Endodermal cell (in vitro differentiated cells): ENCODE measurements around the gene SLC25A21. TPM values are rescaled to one million over a fixed set of nuclear protein-coding genes. Genes with fewer than 3 reads are reported as not detected.

Experiments used
- DNase-seq: peaks from one replicate; pipeline ENCODE4 v3.0.0-alpha.2; 2017
- H3K27ac ChIP-seq: 2 replicates; pipeline ENCODE4 v1.5.1; 2013; ENCODE audit warnings: mild to moderate bottlenecking, low read depth, low read length, moderate library complexity
- H3K27me3 ChIP-seq: 2 replicates; pipeline ENCODE4 v1.6.1; 2013; ENCODE audit warnings: mild to moderate bottlenecking, low read length, moderate library complexity; ENCODE audit not compliant: insufficient read depth, control insufficient read depth, poor library complexity, severe bottlenecking
- H3K36me3 ChIP-seq: 2 replicates; pipeline ENCODE4 v1.7.0; 2013; ENCODE audit warnings: mild to moderate bottlenecking, low read length, moderate library complexity; ENCODE audit not compliant: control insufficient read depth, insufficient read depth
- H3K4me1 ChIP-seq: one replicate; pipeline ENCODE4 v1.7.0; 2013; ENCODE audit warnings: low read length; ENCODE audit not compliant: control insufficient read depth, insufficient read depth
- H3K4me3 ChIP-seq: 2 replicates; pipeline ENCODE4 v1.5.1; 2013; ENCODE audit warnings: mild to moderate bottlenecking, low read length, moderate library complexity
- H3K9ac ChIP-seq: 2 replicates; pipeline ENCODE4 v1.6.1; 2013; ENCODE audit warnings: mild to moderate bottlenecking, low read length, moderate library complexity; ENCODE audit not compliant: poor library complexity, severe bottlenecking; ENCODE audit errors: extremely low read depth
- H3K9me3 ChIP-seq: 2 replicates; pipeline ENCODE4 v1.6.1; 2013; ENCODE audit warnings: mild to moderate bottlenecking, low read length, moderate library complexity; ENCODE audit not compliant: control insufficient read depth
- H3K27ac Mint-ChIP-seq: 2 replicates; pipeline ENCODE4 v1.8.0; 2020; ENCODE audit warnings: mixed read lengths
- H3K27me3 Mint-ChIP-seq: 2 replicates; pipeline ENCODE4 v1.8.0; 2021; ENCODE audit warnings: mild to moderate bottlenecking, mixed read lengths; ENCODE audit not compliant: insufficient read depth
- H3K36me3 Mint-ChIP-seq: 2 replicates; pipeline ENCODE4 v1.8.0; 2020; ENCODE audit warnings: low read depth, mixed read lengths
- H3K4me1 Mint-ChIP-seq: 2 replicates; pipeline ENCODE4 v1.8.0; 2020; ENCODE audit warnings: mixed read lengths
- H3K4me3 Mint-ChIP-seq: 2 replicates; pipeline ENCODE4 v1.8.0; 2020; ENCODE audit warnings: mild to moderate bottlenecking, moderate library complexity, mixed read lengths
- H3K9me3 Mint-ChIP-seq: 2 replicates; pipeline ENCODE4 v1.8.0; 2020; ENCODE audit warnings: mild to moderate bottlenecking, mixed read lengths
- WGBS, 2 experiments: methylation state at CpG; one replicate each; pipeline versions ENCODE4 v1.1.5 to v1.1.7; 2013; ENCODE audit warnings: missing lambda C conversion rate in 2 of 2, mixed read lengths in 1 of 2; ENCODE audit not compliant: insufficient coverage in 1 of 2, insufficient read length in 1 of 2; 5-methylcytosine and 5-hydroxymethylcytosine counted together
- total RNA-seq, 2 donors: library from RNA; stranded (reverse); fragmentation: NEBNext Ultra II Directional in 1 of 2; extraction: Animal tissue kit (Norgen Biotek cat#: 25700) in 1 of 2; gene quantifications; 2 replicates in 1 of 2; 3 replicates in 1 of 2; pipeline ENCODE4 v1.2.1, GENCODE V29; 2021
- TF ChIP-seq, protein P1 (sequence below): fragments of 200-600 bp; sonication (generic); conservative IDR thresholded peaks from 2 replicates; pipeline ENCODE4 v1.5.0; 2021; ENCODE audit warnings: antibody characterized with exemption, mild to moderate bottlenecking

SLC25A21 gene
- total RNA-seq, 2 donors from 2014 or later = 1.9 TPM

DNA sequence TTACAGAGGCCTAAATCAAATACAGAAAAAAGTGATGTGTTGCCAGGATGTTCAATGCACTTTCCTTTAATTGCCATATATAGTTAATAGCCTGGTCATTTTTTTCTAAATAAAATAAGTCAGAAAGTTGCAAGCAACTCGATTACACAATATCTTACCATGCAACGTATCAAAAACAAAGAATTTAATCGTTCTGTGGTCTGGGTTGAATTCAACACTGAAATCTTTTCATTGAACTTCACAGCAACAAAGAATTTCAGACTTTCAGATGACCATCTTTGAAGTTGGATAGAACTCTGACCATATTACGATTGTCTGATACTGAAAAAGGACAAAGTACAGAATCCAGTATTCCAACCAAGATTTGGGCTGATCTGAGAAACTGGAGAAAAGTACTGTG lies 231.9 kb downstream of the SLC25A21 start:
- Mint-ChIP-seq H3K4me1 (peaks cover 29% of the 10 kb centered on the region), H3K9me3 (no peaks in the 10 kb centered on the region), H3K27me3 (peaks cover 8% of the 10 kb centered on the region), H3K4me3 (no peak overlapping the region), H3K27ac (no peak overlapping the region), H3K36me3 (no peaks in the 10 kb centered on the region)
- no peaks in the 10 kb centered on the region for H3K27me3 ChIP-seq
- TF ChIP-seq, protein P1, sequence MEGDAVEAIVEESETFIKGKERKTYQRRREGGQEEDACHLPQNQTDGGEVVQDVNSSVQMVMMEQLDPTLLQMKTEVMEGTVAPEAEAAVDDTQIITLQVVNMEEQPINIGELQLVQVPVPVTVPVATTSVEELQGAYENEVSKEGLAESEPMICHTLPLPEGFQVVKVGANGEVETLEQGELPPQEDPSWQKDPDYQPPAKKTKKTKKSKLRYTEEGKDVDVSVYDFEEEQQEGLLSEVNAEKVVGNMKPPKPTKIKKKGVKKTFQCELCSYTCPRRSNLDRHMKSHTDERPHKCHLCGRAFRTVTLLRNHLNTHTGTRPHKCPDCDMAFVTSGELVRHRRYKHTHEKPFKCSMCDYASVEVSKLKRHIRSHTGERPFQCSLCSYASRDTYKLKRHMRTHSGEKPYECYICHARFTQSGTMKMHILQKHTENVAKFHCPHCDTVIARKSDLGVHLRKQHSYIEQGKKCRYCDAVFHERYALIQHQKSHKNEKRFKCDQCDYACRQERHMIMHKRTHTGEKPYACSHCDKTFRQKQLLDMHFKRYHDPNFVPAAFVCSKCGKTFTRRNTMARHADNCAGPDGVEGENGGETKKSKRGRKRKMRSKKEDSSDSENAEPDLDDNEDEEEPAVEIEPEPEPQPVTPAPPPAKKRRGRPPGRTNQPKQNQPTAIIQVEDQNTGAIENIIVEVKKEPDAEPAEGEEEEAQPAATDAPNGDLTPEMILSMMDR = no peak
- H3K4me1 ChIP-seq = peaks cover 14% of the 10 kb centered on the region
- H3K27ac ChIP-seq = no peak overlapping the region
- WGBS, 2 experiments = 92 to 96% methylated on average over 3 to 4 of the region's 4 CpGs
- no peak overlapping the region for H3K9ac ChIP-seq
- no peak overlapping the region for H3K4me3 ChIP-seq
- no peaks in the 10 kb centered on the region for H3K36me3 ChIP-seq
- no peak for DNase-seq
- no peaks in the 10 kb centered on the region for H3K9me3 ChIP-seq

DNA sequence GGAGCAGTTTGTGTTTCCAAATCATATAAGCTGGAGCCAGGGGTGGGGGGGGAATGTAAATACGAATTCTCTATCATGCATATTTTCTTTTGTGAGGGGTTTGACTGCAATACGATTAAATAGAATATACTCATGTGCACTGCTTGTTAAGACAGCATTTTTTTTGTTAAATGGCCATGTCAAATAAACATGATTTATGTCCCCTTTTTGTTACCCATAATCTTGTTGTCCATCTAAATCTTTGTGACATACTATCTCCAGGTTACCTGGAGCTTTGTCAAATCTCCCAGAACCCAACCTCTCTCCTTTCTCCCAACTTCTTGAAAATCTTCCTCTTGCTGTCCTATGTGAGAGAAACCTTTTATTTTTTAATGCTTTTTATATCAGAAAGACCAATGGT lies 233.1 kb downstream of the SLC25A21 start:
- 93% methylated on average over 2 of the region's 2 CpGs; no CpG with 5 or more reads in 1 of the 2 experiments for WGBS, 2 experiments
- no peak overlapping the region for H3K27ac ChIP-seq
- no peaks in the 10 kb centered on the region for H3K9me3 Mint-ChIP-seq

DNA sequence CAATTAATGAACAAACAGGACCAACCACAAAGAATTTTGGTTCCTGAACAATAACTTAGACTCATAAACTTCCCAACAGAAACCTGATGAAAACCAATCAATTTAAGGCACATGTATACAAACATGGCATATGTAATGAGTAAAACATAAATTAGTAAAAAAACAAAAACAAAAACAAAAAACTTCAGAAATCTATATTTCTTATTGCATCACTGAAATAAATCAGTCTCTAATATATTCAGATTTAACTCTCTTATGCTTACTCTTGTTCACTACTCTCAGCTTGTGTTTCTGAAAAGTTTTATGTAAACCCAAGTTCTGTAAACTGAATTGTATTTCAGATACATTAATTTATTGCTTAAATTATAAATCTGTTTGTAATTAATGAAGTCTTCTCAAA lies 233.7 kb downstream of the SLC25A21 start:
- no peak overlapping the region for H3K9ac ChIP-seq
- H3K9me3 ChIP-seq = no peaks in the 10 kb centered on the region
- Mint-ChIP-seq H3K27ac (no peak overlapping the region), H3K27me3 (peaks cover 8% of the 10 kb centered on the region), H3K4me1 (peaks cover 44% of the 10 kb centered on the region), H3K36me3 (no peaks in the 10 kb centered on the region), H3K9me3 (no peaks in the 10 kb centered on the region), H3K4me3 (no peak overlapping the region)
- no peaks in the 10 kb centered on the region for H3K36me3 ChIP-seq
- H3K27me3 ChIP-seq = no peaks in the 10 kb centered on the region
- H3K27ac ChIP-seq = no peak overlapping the region
- peaks cover 19% of the 10 kb centered on the region for H3K4me1 ChIP-seq
- TF ChIP-seq, protein P1 = no peak
- DNase-seq = no peak
- H3K4me3 ChIP-seq = no peak overlapping the region

More for the DNA sequence above, 233.1 kb downstream of the SLC25A21 start:
- Histone ChIP-seq H3K9me3 (no peaks in the 10 kb centered on the region), H3K27me3 (no peaks in the 10 kb centered on the region), H3K9ac (no peak overlapping the region), H3K36me3 (no peaks in the 10 kb centered on the region), H3K4me1 (peaks cover 18% of the 10 kb centered on the region), H3K4me3 (no peak overlapping the region)
- H3K27me3 Mint-ChIP-seq = peaks cover 8% of the 10 kb centered on the region
- DNase-seq = no peak
- no peak overlapping the region for H3K4me3 Mint-ChIP-seq
- TF ChIP-seq, protein P1 = no peak
- no peaks in the 10 kb centered on the region for H3K36me3 Mint-ChIP-seq
- no peak overlapping the region for H3K27ac Mint-ChIP-seq
- peaks cover 41% of the 10 kb centered on the region for H3K4me1 Mint-ChIP-seq
